Measurements from ENCODE around the gene SCGN. TPM values are rescaled to one million over a fixed set of nuclear protein-coding genes. Genes with fewer than 3 reads are reported as not detected.

The SCGN gene, protein sequence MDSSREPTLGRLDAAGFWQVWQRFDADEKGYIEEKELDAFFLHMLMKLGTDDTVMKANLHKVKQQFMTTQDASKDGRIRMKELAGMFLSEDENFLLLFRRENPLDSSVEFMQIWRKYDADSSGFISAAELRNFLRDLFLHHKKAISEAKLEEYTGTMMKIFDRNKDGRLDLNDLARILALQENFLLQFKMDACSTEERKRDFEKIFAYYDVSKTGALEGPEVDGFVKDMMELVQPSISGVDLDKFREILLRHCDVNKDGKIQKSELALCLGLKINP
- total RNA-seq = not detected in 2 replicates

DNA sequence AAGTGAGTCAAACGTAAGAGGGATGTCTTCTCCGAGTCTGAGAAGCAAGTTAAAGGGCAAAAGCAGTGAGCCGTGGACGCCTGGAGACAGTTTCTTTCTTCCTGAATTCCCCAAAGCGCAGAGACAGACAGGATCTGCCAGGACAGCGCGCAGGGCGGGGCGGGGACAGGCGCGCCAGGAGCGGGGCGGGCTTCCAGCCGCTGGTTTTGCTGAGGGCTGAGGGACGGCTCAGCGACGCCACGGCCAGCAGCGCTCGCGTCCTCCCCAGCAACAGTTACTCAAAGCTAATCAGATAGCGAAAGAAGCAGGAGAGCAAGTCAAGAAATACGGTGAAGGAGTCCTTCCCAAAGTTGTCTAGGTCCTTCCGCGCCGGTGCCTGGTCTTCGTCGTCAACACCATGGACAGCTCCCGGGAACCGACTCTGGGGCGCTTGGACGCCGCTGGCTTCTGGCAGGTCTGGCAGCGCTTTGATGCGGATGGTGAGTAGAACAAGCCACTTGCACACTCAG is at the start of gene SCGN:
Gene SCGN (plus strand): TSS at position 209 of the 509 bp plus-strand sequence. CDS start 189 bp downstream, at position 398.

Other genes starting within 250 kb of the SCGN start
- gene SLC17A4, start 102.5 kb downstream of the SCGN start, total RNA-seq = not detected in 2 replicates
- gene SLC17A1, start 179.8 kb downstream of the SCGN start, total RNA-seq = not detected in 2 replicates
- not detected in 2 replicates for gene SLC17A3, start 222.0 kb downstream of the SCGN start, total RNA-seq

All from placental pericyte (primary cell).